ENCODE data around the gene PTK6. TPM values are rescaled to one million over a fixed set of nuclear protein-coding genes. Genes with fewer than 3 reads are reported as not detected.

The PTK6 gene
- total RNA-seq, 1 experiment from 2014 or later, result 6.7 TPM

DNA sequence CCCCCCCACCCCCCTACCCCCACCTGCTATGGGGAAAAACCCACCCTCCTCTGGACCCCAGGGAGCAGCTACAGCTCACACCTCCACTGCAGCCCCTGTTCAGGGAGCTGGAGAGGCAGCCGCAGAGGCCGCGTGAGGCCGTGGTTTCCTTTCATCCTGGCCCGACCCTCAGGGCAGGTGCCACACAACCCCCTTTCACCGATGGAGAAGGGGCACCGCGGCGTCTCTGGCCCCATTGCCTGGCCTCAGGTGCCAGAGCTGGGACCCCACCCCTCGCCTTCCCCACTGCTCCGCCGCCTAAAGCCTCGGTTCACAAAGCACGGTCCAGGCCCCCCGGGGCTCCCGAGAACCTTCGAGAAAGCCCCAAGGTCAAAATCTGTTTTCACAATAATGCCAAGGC lies 52.9 kb downstream of the PTK6 start:
- ChIA-PET CTCF (interaction anchor here (0.6 kb wide), 1 partner anchor 20 kb away, joined by 3 read pairs; no protein-coding TSS in a partner anchor), POLR2A (interaction anchor here (0.6 to 1.0 kb wide), 2 partner anchors 13 to 163 kb away, joined by 3 to 5 read pairs; no protein-coding TSS in a partner anchor), RAD21 (ENCODE audit: low non-redundant PET in 1 of 2, low total read pairs in 2 of 2, uncharacterized antibody in 2 of 2, unreplicated experiment in 2 of 2) (no interaction called here)
- TF ChIP-seq FOSL1 (IDR thresholded peaks at IDR 0.05; ENCODE audit: low read depth), result no peak
- TF ChIP-seq EGR1 (IDR thresholded peaks at IDR 0.05; ENCODE audit: low read depth), result no peak
- no peak for TF ChIP-seq CEBPB (IDR thresholded peaks at IDR 0.05; ENCODE audit: low read depth)
- no peak for TF ChIP-seq SIN3A (IDR thresholded peaks at IDR 0.05; ENCODE audit: low read depth)
- no peak for TF ChIP-seq ZNF274 (IDR thresholded peaks at IDR 0.05; ENCODE audit: low read depth, low read length)
- no peak for TF ChIP-seq EZH2phosphoT487 (IDR thresholded peaks at IDR 0.05; ENCODE audit: borderline replicate concordance)
- TF ChIP-seq CBX3 (IDR thresholded peaks at IDR 0.05; ENCODE audit: low read depth), result no peak
- TF ChIP-seq, protein P1, sequence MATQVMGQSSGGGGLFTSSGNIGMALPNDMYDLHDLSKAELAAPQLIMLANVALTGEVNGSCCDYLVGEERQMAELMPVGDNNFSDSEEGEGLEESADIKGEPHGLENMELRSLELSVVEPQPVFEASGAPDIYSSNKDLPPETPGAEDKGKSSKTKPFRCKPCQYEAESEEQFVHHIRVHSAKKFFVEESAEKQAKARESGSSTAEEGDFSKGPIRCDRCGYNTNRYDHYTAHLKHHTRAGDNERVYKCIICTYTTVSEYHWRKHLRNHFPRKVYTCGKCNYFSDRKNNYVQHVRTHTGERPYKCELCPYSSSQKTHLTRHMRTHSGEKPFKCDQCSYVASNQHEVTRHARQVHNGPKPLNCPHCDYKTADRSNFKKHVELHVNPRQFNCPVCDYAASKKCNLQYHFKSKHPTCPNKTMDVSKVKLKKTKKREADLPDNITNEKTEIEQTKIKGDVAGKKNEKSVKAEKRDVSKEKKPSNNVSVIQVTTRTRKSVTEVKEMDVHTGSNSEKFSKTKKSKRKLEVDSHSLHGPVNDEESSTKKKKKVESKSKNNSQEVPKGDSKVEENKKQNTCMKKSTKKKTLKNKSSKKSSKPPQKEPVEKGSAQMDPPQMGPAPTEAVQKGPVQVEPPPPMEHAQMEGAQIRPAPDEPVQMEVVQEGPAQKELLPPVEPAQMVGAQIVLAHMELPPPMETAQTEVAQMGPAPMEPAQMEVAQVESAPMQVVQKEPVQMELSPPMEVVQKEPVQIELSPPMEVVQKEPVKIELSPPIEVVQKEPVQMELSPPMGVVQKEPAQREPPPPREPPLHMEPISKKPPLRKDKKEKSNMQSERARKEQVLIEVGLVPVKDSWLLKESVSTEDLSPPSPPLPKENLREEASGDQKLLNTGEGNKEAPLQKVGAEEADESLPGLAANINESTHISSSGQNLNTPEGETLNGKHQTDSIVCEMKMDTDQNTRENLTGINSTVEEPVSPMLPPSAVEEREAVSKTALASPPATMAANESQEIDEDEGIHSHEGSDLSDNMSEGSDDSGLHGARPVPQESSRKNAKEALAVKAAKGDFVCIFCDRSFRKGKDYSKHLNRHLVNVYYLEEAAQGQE (IDR thresholded peaks at IDR 0.05; ENCODE audit: low read depth), result no peak
- no peak for TF ChIP-seq JUND (IDR thresholded peaks at IDR 0.05)
- TF ChIP-seq YY1 (IDR thresholded peaks at IDR 0.05; ENCODE audit: extremely low read depth, insufficient replicate concordance, low read depth, low read length), result no peak
- TF ChIP-seq SP1 (IDR thresholded peaks at IDR 0.05; ENCODE audit: low read depth), result no peak
- TF ChIP-seq ELF1 (IDR thresholded peaks at IDR 0.05; ENCODE audit: borderline replicate concordance, low read depth), result no peak
- no peak for TF ChIP-seq ZFX (IDR thresholded peaks at IDR 0.05)
- TF ChIP-seq, protein P2, sequence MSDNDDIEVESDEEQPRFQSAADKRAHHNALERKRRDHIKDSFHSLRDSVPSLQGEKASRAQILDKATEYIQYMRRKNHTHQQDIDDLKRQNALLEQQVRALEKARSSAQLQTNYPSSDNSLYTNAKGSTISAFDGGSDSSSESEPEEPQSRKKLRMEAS (IDR thresholded peaks at IDR 0.05), result no peak
- no peak for TF ChIP-seq TCF7L2 (IDR thresholded peaks at IDR 0.05; ENCODE audit: borderline replicate concordance, extremely low read depth, insufficient read depth, insufficient read length)
- TF ChIP-seq, protein P3, sequence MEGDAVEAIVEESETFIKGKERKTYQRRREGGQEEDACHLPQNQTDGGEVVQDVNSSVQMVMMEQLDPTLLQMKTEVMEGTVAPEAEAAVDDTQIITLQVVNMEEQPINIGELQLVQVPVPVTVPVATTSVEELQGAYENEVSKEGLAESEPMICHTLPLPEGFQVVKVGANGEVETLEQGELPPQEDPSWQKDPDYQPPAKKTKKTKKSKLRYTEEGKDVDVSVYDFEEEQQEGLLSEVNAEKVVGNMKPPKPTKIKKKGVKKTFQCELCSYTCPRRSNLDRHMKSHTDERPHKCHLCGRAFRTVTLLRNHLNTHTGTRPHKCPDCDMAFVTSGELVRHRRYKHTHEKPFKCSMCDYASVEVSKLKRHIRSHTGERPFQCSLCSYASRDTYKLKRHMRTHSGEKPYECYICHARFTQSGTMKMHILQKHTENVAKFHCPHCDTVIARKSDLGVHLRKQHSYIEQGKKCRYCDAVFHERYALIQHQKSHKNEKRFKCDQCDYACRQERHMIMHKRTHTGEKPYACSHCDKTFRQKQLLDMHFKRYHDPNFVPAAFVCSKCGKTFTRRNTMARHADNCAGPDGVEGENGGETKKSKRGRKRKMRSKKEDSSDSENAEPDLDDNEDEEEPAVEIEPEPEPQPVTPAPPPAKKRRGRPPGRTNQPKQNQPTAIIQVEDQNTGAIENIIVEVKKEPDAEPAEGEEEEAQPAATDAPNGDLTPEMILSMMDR (IDR thresholded peaks at IDR 0.05 in 2 of 3, conservative IDR thresholded peaks at IDR 0.05 in 1 of 3; ENCODE audit: borderline replicate concordance in 1 of 3, insufficient read depth in 1 of 3, low read depth in 2 of 3, low read length in 2 of 3), result no peak
- no peak for ATAC-seq
- Histone ChIP-seq H3K9me3 (ENCODE audit: control insufficient read depth in 1 of 2, insufficient read depth in 1 of 2, low read depth in 1 of 2, low read length in 2 of 2) (no peaks in the 10 kb centered on the region), H3K4me2 (ENCODE audit: low read length) (no peak overlapping the region), H3K36me3 (ENCODE audit: control insufficient read depth in 1 of 2, insufficient read depth in 2 of 2, low read length in 2 of 2) (peaks cover 2 to 7% of the 10 kb centered on the region in 2 experiments; a peak in 2 of 4 replicates), H2AFZ (ENCODE audit: low read depth, low read length, poor library complexity, severe bottlenecking) (no peak overlapping the region), H3K27me3 (ENCODE audit: insufficient read depth, low read length) (no peaks in the 10 kb centered on the region), H4K20me1 (ENCODE audit: insufficient read depth) (no peaks in the 10 kb centered on the region), H3K9me2 (ENCODE audit: insufficient read depth) (no peaks in the 10 kb centered on the region), H3K4me1 (ENCODE audit: control insufficient read depth in 1 of 2, insufficient read depth in 2 of 2, low read length in 2 of 2) (peaks cover 28 to 67% of the 10 kb centered on the region in 2 experiments), H3K4me3 (replicated peaks in 1 of 2; ENCODE audit: low read depth in 1 of 2, low read length in 2 of 2) (no peak overlapping the region), H3K9ac (ENCODE audit: low read length) (no peak overlapping the region), H3K27ac (ENCODE audit: low read depth, low read length) (no peak overlapping the region), H3K79me2 (ENCODE audit: insufficient read depth, low read length) (no peaks in the 10 kb centered on the region)
- no TSS peak for BruUV-seq (replicated peaks)
- DNase-seq (ENCODE audit: low read depth, low spot score), result no peak
- intact Hi-C loops (cut with micrococcal nuclease), result no loop called here

Measured in HCT116 (cell line).